Measurements from ENCODE around the gene USF1.

DNA sequence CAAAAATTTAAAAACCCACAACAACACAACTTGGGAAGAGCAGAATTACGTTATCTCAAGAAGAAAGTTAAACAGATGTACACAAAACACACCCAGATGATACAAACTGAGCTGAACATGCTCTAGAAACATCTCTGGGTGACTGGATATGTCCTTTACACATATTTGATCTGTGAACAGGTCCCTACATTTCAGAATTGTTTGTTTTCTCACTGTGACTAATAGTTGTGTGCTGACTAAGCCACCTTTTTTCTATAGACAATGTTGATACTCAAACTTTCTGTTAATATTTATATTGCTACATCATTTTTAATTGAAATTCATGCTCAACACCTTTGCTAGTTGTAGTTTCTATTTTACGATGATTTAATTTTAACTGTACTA, 23.8 kb downstream of the USF1 start:
- TF ChIP-seq CTCF (IDR thresholded peaks at IDR 0.05 in 2 of 3, conservative IDR thresholded peaks at IDR 0.05 in 1 of 3; ENCODE audit: insufficient read depth in 2 of 3, low read depth in 1 of 3, low read length in 3 of 3) (no peak), POLR2AphosphoS5 (IDR thresholded peaks at IDR 0.05; ENCODE audit: control insufficient read depth, insufficient read depth, low read depth, low read length) (no peak), BHLHE40 (IDR thresholded peaks at IDR 0.05; ENCODE audit: low read length) (no peak), POLR2A (conservative IDR thresholded peaks at IDR 0.05) (no peak), POLR2AphosphoS2 (IDR thresholded peaks at IDR 0.05; ENCODE audit: low read length) (no peak; the same call in 1 of the 2 replicates), SAFB2 (IDR thresholded peaks at IDR 0.05; ENCODE audit: borderline replicate concordance, low read depth, low read length, severe bottlenecking) (no peak), ETV6 (IDR thresholded peaks at IDR 0.05; ENCODE audit: borderline replicate concordance in 1 of 2, low read depth in 2 of 2, low read length in 1 of 2) (no peak), ETV6 (CRISPR knock-in tag; IDR thresholded peaks at IDR 0.05; ENCODE audit: borderline replicate concordance) (no peak), SMARCC2 (IDR thresholded peaks at IDR 0.05; ENCODE audit: low read depth) (no peak), ZNF584 (CRISPR knock-in tag; IDR thresholded peaks at IDR 0.05; ENCODE audit: low read depth) (no peak), NRF1 (conservative IDR thresholded peaks at IDR 0.05 in 1 of 2, IDR thresholded peaks at IDR 0.05 in 1 of 2) (no peak), MYC (IDR thresholded peaks at IDR 0.05; ENCODE audit: low read depth, low read length) (no peak), MYC (CRISPR knock-in tag; IDR thresholded peaks at IDR 0.05; ENCODE audit: borderline replicate concordance, low read depth) (no peak)
